GM21381 (cell line): ENCODE data around the gene DYRK1B.
A peak's percentile ranks its signal among the peaks of the same experiment; 100 is the strongest.
"Not testable (repeated sequence)": the region's sequence is repeated elsewhere in the genome, so short reads cannot be mapped to it uniquely, and the experiment has no call there.

Experiments
- ATAC-seq: cut with Tn5 transposase; IDR thresholded peaks from one replicate; pipeline ENCODE4 v1.9.1; 2021; ENCODE audit warnings: mild to moderate bottlenecking, moderate library complexity; ENCODE audit not compliant: unreplicated experiment

Gene DYRK1B

GRCh38 chr19:39814111-39814510, 19.9 kb downstream of the DYRK1B start:
- ATAC-seq: not testable (repeated sequence)

- no peak for ATAC-seq
Observed at GRCh38 chr19:39813264-39813993, 20.5 kb downstream of the DYRK1B start.

GRCh38 chr19:39811064-39811463, 22.9 kb downstream of the DYRK1B start:
- ATAC-seq: no peak

GRCh38 chr19:39810424-39810823, 23.5 kb downstream of the DYRK1B start:
- ATAC-seq: no peak

GRCh38 chr19:39809368-39809767, 24.6 kb downstream of the DYRK1B start:
- ATAC-seq: no peak

GRCh38 chr19:39808688-39809087, 25.3 kb downstream of the DYRK1B start:
- ATAC-seq: not testable (repeated sequence)

- ATAC-seq: no peak
Observed at GRCh38 chr19:39807846-39808364, 26.1 kb downstream of the DYRK1B start.

- ATAC-seq: no peak
Observed at GRCh38 chr19:39805104-39805503, 28.9 kb downstream of the DYRK1B start.

- no peak for ATAC-seq
Observed at GRCh38 chr19:39802958-39803357, 31.0 kb downstream of the DYRK1B start.

- ATAC-seq: no peak
Observed at GRCh38 chr19:39797083-39797482, 36.9 kb downstream of the DYRK1B start.

GRCh38 chr19:39796000-39796498, 37.9 kb downstream of the DYRK1B start:
- ATAC-seq: no peak

- ATAC-seq: no peak
Observed at GRCh38 chr19:39795001-39795400, 39.0 kb downstream of the DYRK1B start.

- peak; percentile 66 for ATAC-seq
Observed at GRCh38 chr19:39792999-39793546, 40.9 kb downstream of the DYRK1B start.

GRCh38 chr19:39788244-39788643, 45.7 kb downstream of the DYRK1B start:
- no peak for ATAC-seq

GRCh38 chr19:39780894-39781293, 53.1 kb downstream of the DYRK1B start:
- ATAC-seq: no peak

- ATAC-seq: no peak
Observed at GRCh38 chr19:39778763-39779162, 55.2 kb downstream of the DYRK1B start, which contains the start of gene LEUTX. TSS of gene LEUTX (plus strand) at chr19:39778854. CDS start at chr19:39778921, 67 bp downstream.
